Measurements from ENCODE around the gene LITAF. TPM values are rescaled to one million over a fixed set of nuclear protein-coding genes. Genes with fewer than 3 reads are reported as not detected.
"Not testable (repeated sequence)": the region's sequence is repeated elsewhere in the genome, so short reads cannot be mapped to it uniquely, and the experiment has no call there.

Gene LITAF
- total RNA-seq, 8 experiments from 2014 or later: 11.0 to 73.6 (median 27.5) TPM

- H3K27ac ChIP-seq: no peak overlapping the region
- ATAC-seq (replicated peaks in 6 of 8): peak in 5 of 8 experiments; percentile 19 to 55 (median 42)
- WGBS, 10 experiments: 11 to 72% (median 38%) methylated on average over 2 to 14 of the region's 21 CpGs; no CpG with 5 or more reads in 1 of the 10 experiments
- in situ Hi-C loops (cut with MboI; ENCODE audit: low pct_unique_long_range_greater_than_20kb in 2 of 9, low sequenced_read_pairs in 9 of 9, unreplicated experiment in 9 of 9): no loop called here
- no peak overlapping the region for H3K4me3 ChIP-seq
- peaks cover 7 to 25% of the 10 kb centered on the region in 2 donors for H3K4me1 ChIP-seq (replicated peaks in 1 of 2)
Measured at GRCh38 chr16:11560701-11561453, 25.8 kb downstream of the LITAF start.

GRCh38 chr16:11558308-11558823, 28.4 kb downstream of the LITAF start:
- ATAC-seq (replicated peaks in 6 of 8); H3K4me3 ChIP-seq; in situ Hi-C loops (cut with MboI; ENCODE audit: low pct_unique_long_range_greater_than_20kb in 2 of 9, low sequenced_read_pairs in 9 of 9, unreplicated experiment in 9 of 9): not testable (repeated sequence)
- 40 to 96% (median 90%) methylated on average over 1 to 6 of the region's 6 CpGs; no CpG with 5 or more reads in 2 of the 10 experiments for WGBS, 10 experiments
- peaks cover 7 to 25% of the 10 kb centered on the region in 2 donors for H3K4me1 ChIP-seq (replicated peaks in 1 of 2)
- H3K27ac ChIP-seq: peak overlapping the region in 1 of 2 donors; percentile 57

- in situ Hi-C loops (cut with MboI; ENCODE audit: low pct_unique_long_range_greater_than_20kb in 2 of 9, low sequenced_read_pairs in 9 of 9, unreplicated experiment in 9 of 9): no loop called here
- H3K4me1 ChIP-seq (replicated peaks in 1 of 2): peaks cover 7 to 25% of the 10 kb centered on the region in 2 donors
- WGBS, 10 experiments: 11 to 81% (median 62%) methylated on average over 1 to 3 of the region's 6 CpGs; no CpG with 5 or more reads in 4 of the 10 experiments
- no peak overlapping the region for H3K4me3 ChIP-seq
- peak overlapping the region; percentile 53 to 57 for H3K27ac ChIP-seq
- ATAC-seq (replicated peaks in 6 of 8): peak in 5 of 8 experiments; percentile 74 to 93 (median 80)
Measured at GRCh38 chr16:11557801-11558200, 28.9 kb downstream of the LITAF start.

- in situ Hi-C loops (cut with MboI; ENCODE audit: low pct_unique_long_range_greater_than_20kb in 2 of 9, low sequenced_read_pairs in 9 of 9, unreplicated experiment in 9 of 9): no loop called here
- no peak overlapping the region for H3K4me3 ChIP-seq
- 53 to 100% (median 82%) methylated on average over 2 to 8 of the region's 9 CpGs for WGBS, 10 experiments
- H3K4me1 ChIP-seq (replicated peaks in 1 of 2): peaks cover 7 to 25% of the 10 kb centered on the region in 2 donors
- peak overlapping the region; percentile 53 to 57 for H3K27ac ChIP-seq
- ATAC-seq (replicated peaks in 6 of 8): no peak
Measured at GRCh38 chr16:11556945-11557720, 29.6 kb downstream of the LITAF start.

- Histone ChIP-seq H3K4me3 (no peak overlapping the region), H3K4me1 (replicated peaks in 1 of 2) (peaks cover 7 to 23% of the 10 kb centered on the region in 2 donors), H3K27ac (no peak overlapping the region)
- in situ Hi-C loops (cut with MboI; ENCODE audit: low pct_unique_long_range_greater_than_20kb in 2 of 9, low sequenced_read_pairs in 9 of 9, unreplicated experiment in 9 of 9): no loop called here
- ATAC-seq (replicated peaks in 6 of 8): no peak
- 53 to 100% (median 90%) methylated on average over 2 to 8 of the region's 13 CpGs; no CpG with 5 or more reads in 3 of the 10 experiments for WGBS, 10 experiments
Measured at GRCh38 chr16:11556214-11556819, 30.4 kb downstream of the LITAF start.

- no peak for ATAC-seq (replicated peaks in 6 of 8)
- Histone ChIP-seq H3K4me1 (replicated peaks in 1 of 2) (peaks cover 7 to 10% of the 10 kb centered on the region in 2 donors), H3K27ac (no peak overlapping the region), H3K4me3 (no peak overlapping the region)
- in situ Hi-C loops (cut with MboI; ENCODE audit: low pct_unique_long_range_greater_than_20kb in 2 of 9, low sequenced_read_pairs in 9 of 9, unreplicated experiment in 9 of 9): no loop called here
- WGBS, 10 experiments: 71 to 100% (median 95%) methylated on average over 1 to 6 of the region's 6 CpGs; no CpG with 5 or more reads in 3 of the 10 experiments
Measured at GRCh38 chr16:11554053-11554452, 32.7 kb downstream of the LITAF start.

GRCh38 chr16:11553371-11553770, 33.3 kb downstream of the LITAF start:
- in situ Hi-C loops (cut with MboI; ENCODE audit: low pct_unique_long_range_greater_than_20kb in 2 of 9, low sequenced_read_pairs in 9 of 9, unreplicated experiment in 9 of 9): no loop called here
- H3K4me3 ChIP-seq: no peak overlapping the region
- 77 to 100% (median 94%) methylated on average over 1 to 10 of the region's 11 CpGs; no CpG with 5 or more reads in 5 of the 10 experiments for WGBS, 10 experiments
- no peak overlapping the region for H3K27ac ChIP-seq
- H3K4me1 ChIP-seq (replicated peaks in 1 of 2): peaks cover 7 to 10% of the 10 kb centered on the region in 2 donors
- no peak for ATAC-seq (replicated peaks in 6 of 8)

- in situ Hi-C loops (cut with MboI; ENCODE audit: low pct_unique_long_range_greater_than_20kb in 2 of 9, low sequenced_read_pairs in 9 of 9, unreplicated experiment in 9 of 9): no loop called here
- H3K27ac ChIP-seq: no peak overlapping the region
- no peak for ATAC-seq (replicated peaks in 6 of 8)
- peaks cover 2 to 5% of the 10 kb centered on the region in 2 donors for H3K4me1 ChIP-seq (replicated peaks in 1 of 2)
- H3K4me3 ChIP-seq: no peak overlapping the region
- WGBS, 10 experiments: 70 to 100% (median 83%) methylated on average over 3 to 8 of the region's 8 CpGs; no CpG with 5 or more reads in 1 of the 10 experiments
Measured at GRCh38 chr16:11552440-11552839, 34.3 kb downstream of the LITAF start.

GRCh38 chr16:11551842-11552241, 34.9 kb downstream of the LITAF start:
- Histone ChIP-seq H3K27ac (no peak overlapping the region), H3K4me1 (replicated peaks in 1 of 2) (peaks cover 6 to 10% of the 10 kb centered on the region in 2 donors), H3K4me3 (no peak overlapping the region)
- in situ Hi-C loops (cut with MboI; ENCODE audit: low pct_unique_long_range_greater_than_20kb in 2 of 9, low sequenced_read_pairs in 9 of 9, unreplicated experiment in 9 of 9): no loop called here
- 80 to 97% (median 91%) methylated on average over 1 to 3 of the region's 3 CpGs; no CpG with 5 or more reads in 4 of the 10 experiments for WGBS, 10 experiments
- no peak for ATAC-seq (replicated peaks in 6 of 8)

GRCh38 chr16:11550791-11551498, 35.8 kb downstream of the LITAF start:
- Histone ChIP-seq H3K4me1 (replicated peaks in 1 of 2) (peaks cover 12 to 16% of the 10 kb centered on the region in 2 donors), H3K4me3 (no peak overlapping the region), H3K27ac (no peak overlapping the region)
- WGBS, 10 experiments: 29 to 100% (median 92%) methylated on average over 1 to 11 of the region's 13 CpGs; no CpG with 5 or more reads in 1 of the 10 experiments
- in situ Hi-C loops (cut with MboI; ENCODE audit: low pct_unique_long_range_greater_than_20kb in 2 of 9, low sequenced_read_pairs in 9 of 9, unreplicated experiment in 9 of 9): no loop called here
- no peak for ATAC-seq (replicated peaks in 6 of 8)

GRCh38 chr16:11547118-11547916, 39.4 kb downstream of the LITAF start:
- in situ Hi-C loops (cut with MboI; ENCODE audit: low pct_unique_long_range_greater_than_20kb in 2 of 9, low sequenced_read_pairs in 9 of 9, unreplicated experiment in 9 of 9): loop anchor here in 2 of 9 experiments (25.0 kb wide), 2 partner anchors 265 to 585 kb away; no protein-coding TSS in a partner anchor
- peak in 7 of 8 experiments; percentile 45 to 84 (median 70) for ATAC-seq (replicated peaks in 6 of 8)
- no peak overlapping the region for H3K4me3 ChIP-seq
- H3K4me1 ChIP-seq (replicated peaks in 1 of 2): peaks cover 20 to 23% of the 10 kb centered on the region in 2 donors
- no peak overlapping the region for H3K27ac ChIP-seq
- 3 to 84% (median 48%) methylated on average over 1 to 13 of the region's 13 CpGs for WGBS, 10 experiments
